CD4-positive, alpha-beta T cell (primary cell): Measurements from ENCODE around the gene PKIG. TPM values are rescaled to one million over a fixed set of nuclear protein-coding genes. Genes with fewer than 3 reads are reported as not detected.

Experiments used
- ATAC-seq: fragments of 200-7000 bp; cut with Tn5 transposase; one replicate; pipeline ENCODE4 v1.10.0; 2022; ENCODE audit warnings: mild to moderate bottlenecking; ENCODE audit not compliant: poor library complexity
- CTCF ChIA-PET: fragments of 350-600 bp; sonication (Branson Sonifier 250); formaldehyde crosslinking; loops from one replicate; lab custom pipeline; 2021; ENCODE audit warnings: antibody characterized with exemption, inconsistent platforms; lab: Charles Lee
- POLR2A ChIA-PET: fragments of 350-600 bp; sonication (Branson Sonifier 250); formaldehyde crosslinking; loops from one replicate; lab custom pipeline; 2021; ENCODE audit warnings: antibody characterized with exemption, inconsistent platforms; lab: Charles Lee
- DNase-seq, 14 experiments: peaks; one replicate each; pipeline ENCODE4 v3.0.0-alpha.2; 2013 to 2020; ENCODE audit warnings: mixed read lengths in 2 of 14
- H3K27ac ChIP-seq, 2 donors: one replicate each; pipeline versions ENCODE4 v1.5.1 to v1.7.0; 2013; ENCODE audit warnings: low read length in 2 of 2, low read depth in 1 of 2, mild to moderate bottlenecking in 1 of 2
- H3K27me3 ChIP-seq, 2 experiments: 1 replicate in 1 of 2; 2 replicates in 1 of 2; pipeline versions ENCODE4 v1.6.1 to v1.7.0; 2013; ENCODE audit warnings: low read length in 2 of 2, control low read depth in 1 of 2, mild to moderate bottlenecking in 1 of 2, moderate library complexity in 1 of 2; ENCODE audit not compliant: insufficient read depth in 2 of 2, control insufficient read depth in 1 of 2
- H3K36me3 ChIP-seq: one replicate; pipeline ENCODE4 v1.6.1; 2013; ENCODE audit warnings: low read length, control low read depth; ENCODE audit not compliant: insufficient read depth
- H3K4me1 ChIP-seq: one replicate; pipeline ENCODE4 v1.6.1; 2013; ENCODE audit warnings: low read length, control low read depth; ENCODE audit not compliant: insufficient read depth
- H3K4me3 ChIP-seq: one replicate; pipeline ENCODE4 v1.5.1; 2013; ENCODE audit warnings: mild to moderate bottlenecking, low read length, moderate library complexity
- H3K9me3 ChIP-seq, 2 experiments: 1 replicate in 1 of 2; 2 replicates in 1 of 2; pipeline versions ENCODE4 v1.6.1 to v1.7.0; 2013; ENCODE audit warnings: low read length in 2 of 2, mild to moderate bottlenecking in 2 of 2, control low read depth in 1 of 2, moderate library complexity in 1 of 2; ENCODE audit not compliant: control insufficient read depth in 1 of 2, insufficient read depth in 1 of 2
- H3K27ac Mint-ChIP-seq: one replicate; pipeline ENCODE4 v1.8.0; 2020; ENCODE audit warnings: mixed read lengths
- H3K27me3 Mint-ChIP-seq: one replicate; pipeline ENCODE4 v1.8.0; 2021; ENCODE audit warnings: mixed read lengths
- H3K36me3 Mint-ChIP-seq: one replicate; pipeline ENCODE4 v1.8.0; 2021; ENCODE audit warnings: low read depth, mixed read lengths
- H3K4me1 Mint-ChIP-seq: one replicate; pipeline ENCODE4 v1.8.0; 2021; ENCODE audit warnings: low read depth, mixed read lengths
- H3K4me3 Mint-ChIP-seq: one replicate; pipeline ENCODE4 v1.8.0; 2020; ENCODE audit warnings: mild to moderate bottlenecking, mixed read lengths
- H3K9me3 Mint-ChIP-seq: one replicate; pipeline ENCODE4 v1.8.0; 2020; ENCODE audit warnings: mixed read lengths
- intact Hi-C, 2 experiments: fragments of 100-400 bp; cut with DNase I in 1 of 2; cut with micrococcal nuclease in 1 of 2; formaldehyde crosslinking; loops; one replicate each; pipeline versions ENCODE4 v1.15.1 to v1.9.0; 2023 to 2025; cut with DNase I, micrococcal nuclease
- total RNA-seq, 174 experiments: library from RNA in 2 of 174; stranded (reverse) in 2 of 174; gene quantifications; one replicate each; pipeline ENCODE4 v1.2.3 and lab custom pipeline; 2021 to 2026
- TF ChIP-seq, protein P1 (sequence below): fragments of 200-600 bp; IDR thresholded peaks from one replicate; pipeline ENCODE4 v1.8.0; 2022; ENCODE audit warnings: antibody characterized with exemption, mild to moderate bottlenecking

The PKIG gene
- total RNA-seq, 2 experiments from 2014 or later, result 1.7 to 2.4 TPM

DNA sequence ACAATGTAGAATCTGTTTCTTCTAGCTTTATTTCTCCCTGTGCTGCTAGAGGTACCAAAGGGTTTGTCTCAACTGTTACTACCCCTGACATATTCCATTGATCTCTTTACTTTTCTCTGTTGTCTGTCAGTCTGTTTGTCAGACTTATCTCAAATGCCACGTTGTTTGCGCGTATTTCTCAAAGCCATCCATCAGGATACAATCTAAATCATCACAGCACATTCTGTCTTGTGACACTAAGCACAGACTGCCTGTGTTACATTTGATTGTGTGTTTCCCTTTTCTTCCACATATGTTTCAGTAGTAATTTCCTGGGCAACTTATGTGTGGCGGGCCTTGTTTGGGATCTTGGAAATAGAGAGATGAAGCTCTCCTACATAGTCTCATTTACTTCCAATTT lies 30.3 kb upstream of the PKIG start:
- Histone ChIP-seq H3K4me3 (no peak overlapping the region), H3K36me3 (no peaks in the 10 kb centered on the region), H3K4me1 (no peaks in the 10 kb centered on the region), H3K27ac (no peak overlapping the region), H3K27me3 (no peaks in the 10 kb centered on the region), H3K9me3 (no peaks in the 10 kb centered on the region)
- ChIA-PET CTCF (interaction anchor here (1.4 kb wide), 1 partner anchor 30 kb away, joined by 5 read pairs; the partner anchor contains the start of gene SERINC3), POLR2A (no interaction called here)
- H3K4me3 Mint-ChIP-seq, result no peak overlapping the region
- intact Hi-C loops, result no loop called here
- peaks cover 9% of the 10 kb centered on the region for H3K4me1 Mint-ChIP-seq
- H3K27ac Mint-ChIP-seq, result no peak overlapping the region
- no peaks in the 10 kb centered on the region for H3K9me3 Mint-ChIP-seq
- no peaks in the 10 kb centered on the region for H3K27me3 Mint-ChIP-seq
- H3K36me3 Mint-ChIP-seq, result no peaks in the 10 kb centered on the region
- DNase-seq (no peak), ATAC-seq (no peak)
- TF ChIP-seq, protein P1, sequence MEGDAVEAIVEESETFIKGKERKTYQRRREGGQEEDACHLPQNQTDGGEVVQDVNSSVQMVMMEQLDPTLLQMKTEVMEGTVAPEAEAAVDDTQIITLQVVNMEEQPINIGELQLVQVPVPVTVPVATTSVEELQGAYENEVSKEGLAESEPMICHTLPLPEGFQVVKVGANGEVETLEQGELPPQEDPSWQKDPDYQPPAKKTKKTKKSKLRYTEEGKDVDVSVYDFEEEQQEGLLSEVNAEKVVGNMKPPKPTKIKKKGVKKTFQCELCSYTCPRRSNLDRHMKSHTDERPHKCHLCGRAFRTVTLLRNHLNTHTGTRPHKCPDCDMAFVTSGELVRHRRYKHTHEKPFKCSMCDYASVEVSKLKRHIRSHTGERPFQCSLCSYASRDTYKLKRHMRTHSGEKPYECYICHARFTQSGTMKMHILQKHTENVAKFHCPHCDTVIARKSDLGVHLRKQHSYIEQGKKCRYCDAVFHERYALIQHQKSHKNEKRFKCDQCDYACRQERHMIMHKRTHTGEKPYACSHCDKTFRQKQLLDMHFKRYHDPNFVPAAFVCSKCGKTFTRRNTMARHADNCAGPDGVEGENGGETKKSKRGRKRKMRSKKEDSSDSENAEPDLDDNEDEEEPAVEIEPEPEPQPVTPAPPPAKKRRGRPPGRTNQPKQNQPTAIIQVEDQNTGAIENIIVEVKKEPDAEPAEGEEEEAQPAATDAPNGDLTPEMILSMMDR, result no peak

GRCh38 chr20:44552568-44552949 lies 29.8 kb upstream of the PKIG start:
- no peak overlapping the region for H3K4me3 Mint-ChIP-seq
- H3K4me1 Mint-ChIP-seq, result peaks cover 9% of the 10 kb centered on the region
- CTCF ChIA-PET, result interaction anchor here (1.4 kb wide), 1 partner anchor 31 kb away, joined by 5 read pairs; the partner anchor contains the start of gene SERINC3
- ATAC-seq (no peak), DNase-seq (no peak)
- H3K27me3 Mint-ChIP-seq, result no peaks in the 10 kb centered on the region
- Histone ChIP-seq H3K9me3 (no peaks in the 10 kb centered on the region), H3K4me3 (no peak overlapping the region), H3K36me3 (no peaks in the 10 kb centered on the region), H3K4me1 (no peaks in the 10 kb centered on the region), H3K27ac (no peak overlapping the region), H3K27me3 (no peaks in the 10 kb centered on the region)
- TF ChIP-seq, protein P1, result no peak
- POLR2A ChIA-PET, result no interaction called here
- H3K9me3 Mint-ChIP-seq, result no peaks in the 10 kb centered on the region
- peak overlapping the region; percentile 52 for H3K27ac Mint-ChIP-seq
- intact Hi-C loops, result no loop called here
- H3K36me3 Mint-ChIP-seq, result no peaks in the 10 kb centered on the region

DNA sequence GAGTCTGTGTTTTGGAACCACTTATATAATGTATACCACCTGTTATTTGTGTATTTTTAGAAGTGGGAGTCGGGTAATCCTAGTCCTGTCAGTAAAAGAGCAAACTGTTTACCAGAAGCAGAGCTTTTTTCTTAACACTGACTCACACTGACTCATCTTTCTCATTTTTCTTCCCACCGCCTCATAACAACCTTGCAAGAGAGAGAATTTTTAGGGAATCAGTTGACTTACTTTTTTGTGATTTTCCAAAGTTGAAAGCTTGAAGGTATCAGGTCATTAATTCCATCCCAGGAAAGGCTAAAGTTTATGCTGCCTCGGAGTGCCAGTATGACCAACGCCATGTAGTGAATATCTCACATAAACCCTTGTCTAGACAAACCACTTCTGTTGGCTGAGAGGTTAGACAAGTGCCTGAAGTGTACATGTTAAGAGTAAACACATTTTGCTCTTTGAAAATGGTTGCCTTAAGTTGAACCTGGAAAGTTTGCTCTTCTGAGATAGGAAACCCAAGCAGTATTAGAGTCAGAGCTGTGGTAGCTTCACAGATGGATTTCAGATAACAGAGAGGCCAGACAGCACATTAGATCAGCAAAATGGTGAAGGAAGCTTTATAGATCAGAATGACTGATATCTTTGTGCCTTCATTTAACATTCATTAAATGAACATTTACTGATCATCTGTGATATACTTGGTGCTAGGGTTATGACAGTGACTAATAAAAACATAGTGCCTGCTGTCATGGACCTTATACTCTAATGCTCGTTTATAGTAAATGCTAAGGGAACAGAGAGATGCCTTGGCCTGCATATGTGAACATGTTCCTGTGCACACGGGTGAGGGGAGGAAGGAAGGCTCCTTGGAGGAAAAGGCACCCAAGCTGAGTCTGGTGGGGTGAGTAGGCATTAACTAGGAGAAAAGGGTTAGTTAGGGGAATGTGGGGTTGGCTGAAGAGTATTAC lies 29.1 kb upstream of the PKIG start:
- no peaks in the 10 kb centered on the region for H3K9me3 Mint-ChIP-seq
- H3K27me3 Mint-ChIP-seq, result no peaks in the 10 kb centered on the region
- no peaks in the 10 kb centered on the region for H3K4me1 ChIP-seq
- H3K4me3 ChIP-seq, result no peak overlapping the region
- ChIA-PET CTCF (interaction anchor here (1.0 to 1.4 kb wide), 2 partner anchors 13 to 32 kb away, joined by 3 to 5 read pairs; partner anchors contain the start of gene SERINC3), POLR2A (no interaction called here)
- H3K27ac ChIP-seq, result no peak overlapping the region
- TF ChIP-seq, protein P1, result no peak
- H3K36me3 Mint-ChIP-seq, result no peaks in the 10 kb centered on the region
- H3K27ac Mint-ChIP-seq, result peak overlapping the region; percentile 52
- H3K9me3 ChIP-seq, result no peaks in the 10 kb centered on the region
- ATAC-seq, result peak; percentile 71
- no peak overlapping the region for H3K4me3 Mint-ChIP-seq
- DNase-seq, result no peak
- intact Hi-C loops, result no loop called here
- H3K27me3 ChIP-seq, result no peaks in the 10 kb centered on the region
- peaks cover 9% of the 10 kb centered on the region for H3K4me1 Mint-ChIP-seq
- no peaks in the 10 kb centered on the region for H3K36me3 ChIP-seq
